ENCODE data around the gene SELENON. TPM values are rescaled to one million over a fixed set of nuclear protein-coding genes. Genes with fewer than 3 reads are reported as not detected.

Gene SELENON
- total and polyA plus RNA-seq, 10 donors = 9.7 to 80.9 (median 56.7) TPM

GRCh38 chr1:25756215-25756614 is 43.8 kb upstream of the SELENON start:
- Histone ChIP-seq H3K36me3 (peaks cover 0 to 48% (median 0%) of the 10 kb centered on the region in 6 donors), H3K9me3 (no peaks in the 10 kb centered on the region), H3K4me3 (no peak overlapping the region), H3K4me1 (peaks cover 0 to 23% (median 7%) of the 10 kb centered on the region in 6 donors), H3K27ac (no peak overlapping the region), H3K27me3 (replicated peaks in 1 of 7) (no peaks in the 10 kb centered on the region)
- 20 to 39% (median 23%) methylated on average over 3 of the region's 3 CpGs for WGBS, 5 donors
- TF ChIP-seq, protein P1, sequence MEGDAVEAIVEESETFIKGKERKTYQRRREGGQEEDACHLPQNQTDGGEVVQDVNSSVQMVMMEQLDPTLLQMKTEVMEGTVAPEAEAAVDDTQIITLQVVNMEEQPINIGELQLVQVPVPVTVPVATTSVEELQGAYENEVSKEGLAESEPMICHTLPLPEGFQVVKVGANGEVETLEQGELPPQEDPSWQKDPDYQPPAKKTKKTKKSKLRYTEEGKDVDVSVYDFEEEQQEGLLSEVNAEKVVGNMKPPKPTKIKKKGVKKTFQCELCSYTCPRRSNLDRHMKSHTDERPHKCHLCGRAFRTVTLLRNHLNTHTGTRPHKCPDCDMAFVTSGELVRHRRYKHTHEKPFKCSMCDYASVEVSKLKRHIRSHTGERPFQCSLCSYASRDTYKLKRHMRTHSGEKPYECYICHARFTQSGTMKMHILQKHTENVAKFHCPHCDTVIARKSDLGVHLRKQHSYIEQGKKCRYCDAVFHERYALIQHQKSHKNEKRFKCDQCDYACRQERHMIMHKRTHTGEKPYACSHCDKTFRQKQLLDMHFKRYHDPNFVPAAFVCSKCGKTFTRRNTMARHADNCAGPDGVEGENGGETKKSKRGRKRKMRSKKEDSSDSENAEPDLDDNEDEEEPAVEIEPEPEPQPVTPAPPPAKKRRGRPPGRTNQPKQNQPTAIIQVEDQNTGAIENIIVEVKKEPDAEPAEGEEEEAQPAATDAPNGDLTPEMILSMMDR (IDR thresholded peaks at IDR 0.05 in 8 of 11, conservative IDR thresholded peaks at IDR 0.05 in 3 of 11) = no peak
- TF ChIP-seq POLR2AphosphoS5 (IDR thresholded peaks at IDR 0.05) (no peak), POLR2A (IDR thresholded peaks at IDR 0.05) (no peak)
- intact Hi-C loops (cut with DNase I; ENCODE audit: low total_unique reads) = no loop called here
- DNase-seq = no peak

DNA sequence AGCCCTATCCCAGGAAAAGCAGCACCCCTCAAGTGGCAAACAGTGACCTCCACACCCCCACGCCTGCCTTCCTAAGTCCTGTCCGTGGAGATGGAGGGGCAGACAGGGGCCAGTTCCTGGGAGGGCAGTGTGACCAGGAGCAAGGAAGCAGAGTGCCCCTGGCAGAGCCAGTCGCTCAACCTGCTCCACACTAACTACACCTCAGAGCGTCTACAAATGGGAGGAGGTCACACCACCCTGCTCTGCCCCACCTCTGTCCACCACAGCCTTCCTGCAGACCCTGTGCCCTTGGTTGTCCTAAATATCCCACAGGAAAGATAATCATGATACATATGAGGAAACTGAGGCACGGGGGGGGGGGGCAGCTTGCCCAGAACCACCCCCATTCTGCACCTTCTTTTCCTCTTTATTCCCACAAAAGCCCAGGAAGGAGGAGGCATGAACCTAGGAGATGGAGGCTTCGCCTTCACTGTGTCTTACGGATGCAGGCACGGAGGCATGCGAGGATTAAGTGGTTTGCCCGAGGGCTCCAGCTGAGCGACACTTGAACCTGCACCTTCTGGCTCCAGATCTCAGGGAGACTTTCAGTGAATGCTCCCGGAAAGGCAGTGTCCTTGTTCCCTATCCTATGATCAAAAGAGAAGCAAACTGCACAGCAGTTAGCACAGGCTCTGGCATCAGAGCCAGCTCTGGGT is 42.7 kb upstream of the SELENON start:
- peaks cover 0 to 23% (median 7%) of the 10 kb centered on the region in 6 donors for H3K4me1 ChIP-seq
- intact Hi-C loops (cut with DNase I; ENCODE audit: low total_unique reads) = no loop called here
- H3K27ac ChIP-seq = no peak overlapping the region
- no peaks in the 10 kb centered on the region for H3K27me3 ChIP-seq (replicated peaks in 1 of 7)
- WGBS, 5 donors = 86 to 88% (median 87%) methylated on average over 11 to 12 of the region's 12 CpGs
- no peak for TF ChIP-seq POLR2AphosphoS5 (IDR thresholded peaks at IDR 0.05)
- no peak for TF ChIP-seq POLR2A (IDR thresholded peaks at IDR 0.05)
- TF ChIP-seq, protein P1 (IDR thresholded peaks at IDR 0.05 in 8 of 11, conservative IDR thresholded peaks at IDR 0.05 in 3 of 11) = no peak
- no peak for DNase-seq
- peaks cover 0 to 41% (median 0%) of the 10 kb centered on the region in 6 donors for H3K36me3 ChIP-seq
- H3K4me3 ChIP-seq = no peak overlapping the region
- no peaks in the 10 kb centered on the region for H3K9me3 ChIP-seq

DNA sequence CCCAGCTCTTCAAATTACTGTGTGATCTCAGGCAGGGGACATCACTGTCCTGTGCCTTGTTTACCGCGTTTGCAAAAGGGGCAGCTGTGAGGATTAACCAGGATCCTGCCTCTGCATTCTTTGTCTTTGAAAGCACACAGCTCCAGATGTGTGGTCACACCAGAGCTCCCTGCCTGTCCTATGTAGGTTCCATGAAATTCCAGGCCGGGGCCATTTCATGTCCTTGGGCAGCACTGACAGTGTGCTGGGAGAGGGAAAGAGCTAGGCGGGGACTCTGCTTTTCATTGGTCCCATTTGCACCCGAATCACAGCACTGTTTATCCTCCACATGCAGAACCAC is 42.2 kb upstream of the SELENON start:
- H3K4me3 ChIP-seq = no peak overlapping the region
- no peaks in the 10 kb centered on the region for H3K9me3 ChIP-seq
- peaks cover 0 to 41% (median 0%) of the 10 kb centered on the region in 6 donors for H3K36me3 ChIP-seq
- 85 to 91% (median 88%) methylated on average over 5 of the region's 5 CpGs for WGBS, 5 donors
- intact Hi-C loops (cut with DNase I; ENCODE audit: low total_unique reads) = no loop called here
- no peak for DNase-seq
- TF ChIP-seq POLR2AphosphoS5 (IDR thresholded peaks at IDR 0.05) (no peak), POLR2A (IDR thresholded peaks at IDR 0.05) (no peak)
- TF ChIP-seq, protein P1 (IDR thresholded peaks at IDR 0.05 in 8 of 11, conservative IDR thresholded peaks at IDR 0.05 in 3 of 11) = no peak
- no peak overlapping the region for H3K27ac ChIP-seq
- peaks cover 0 to 23% (median 7%) of the 10 kb centered on the region in 6 donors for H3K4me1 ChIP-seq
- H3K27me3 ChIP-seq (replicated peaks in 1 of 7) = no peaks in the 10 kb centered on the region

DNA sequence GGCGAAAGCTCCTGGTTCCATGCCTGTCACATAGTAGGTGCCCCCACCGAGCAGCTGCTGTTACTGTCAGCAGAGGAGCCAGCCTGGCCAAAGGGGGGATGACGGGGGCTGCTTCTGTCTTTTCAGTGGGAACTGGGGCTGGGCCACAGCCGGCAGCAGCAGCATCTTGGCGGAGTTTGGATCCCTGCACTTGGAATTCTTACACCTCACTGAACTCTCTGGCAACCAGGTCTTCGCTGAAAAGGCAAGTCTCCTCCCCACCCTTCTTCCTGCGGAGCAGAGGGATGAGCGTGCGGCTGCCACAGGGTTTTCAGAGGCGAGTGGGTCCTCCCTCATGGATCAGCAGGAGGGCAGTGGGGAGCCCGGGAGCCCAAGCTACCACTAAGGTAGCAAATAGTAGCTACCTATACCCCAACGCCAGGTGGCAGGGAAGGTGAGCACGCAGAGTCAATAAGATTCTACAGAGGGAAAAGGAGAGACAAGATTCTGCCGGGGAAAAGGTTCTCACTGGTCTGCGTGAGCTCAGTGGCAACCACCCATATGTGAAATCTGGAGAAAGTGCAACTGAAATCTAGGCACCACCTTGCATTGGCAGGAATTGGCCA is 41.4 kb upstream of the SELENON start:
- no peak overlapping the region for H3K27ac ChIP-seq
- peaks cover 0 to 23% (median 7%) of the 10 kb centered on the region in 6 donors for H3K4me1 ChIP-seq
- intact Hi-C loops (cut with DNase I; ENCODE audit: low total_unique reads) = no loop called here
- no peak for DNase-seq
- no peaks in the 10 kb centered on the region for H3K9me3 ChIP-seq
- WGBS, 5 donors = 95 to 98% (median 96%) methylated on average over 13 to 15 of the region's 15 CpGs
- peaks cover 0 to 35% (median 0%) of the 10 kb centered on the region in 6 donors for H3K36me3 ChIP-seq
- no peaks in the 10 kb centered on the region for H3K27me3 ChIP-seq (replicated peaks in 1 of 7)
- no peak for TF ChIP-seq POLR2AphosphoS5 (IDR thresholded peaks at IDR 0.05)
- TF ChIP-seq, protein P1 (IDR thresholded peaks at IDR 0.05 in 8 of 11, conservative IDR thresholded peaks at IDR 0.05 in 3 of 11) = no peak
- TF ChIP-seq POLR2A (IDR thresholded peaks at IDR 0.05) = no peak
- no peak overlapping the region for H3K4me3 ChIP-seq
